Measurements from ENCODE around the gene GTF2A1.

DNA sequence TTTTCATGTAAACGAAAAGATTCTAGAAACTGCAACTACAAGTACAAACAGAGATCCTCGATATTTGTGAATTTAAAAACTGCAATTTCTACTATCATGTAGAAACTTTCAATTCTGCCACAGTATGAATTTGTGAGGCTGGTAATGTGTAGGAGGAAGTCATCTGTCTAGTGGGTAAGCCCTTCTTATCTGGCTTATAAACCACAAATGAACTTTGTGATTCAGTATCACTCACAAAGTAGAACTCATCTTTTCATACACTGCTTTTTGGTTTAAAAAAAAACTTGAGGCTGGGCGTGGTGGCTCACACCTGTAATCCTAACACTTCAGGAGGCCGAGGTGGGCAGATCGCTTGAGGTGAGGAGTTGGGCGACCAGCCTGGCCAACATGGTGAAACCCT lies 20.7 kb downstream of the GTF2A1 start:
- TF ChIP-seq, protein P1, sequence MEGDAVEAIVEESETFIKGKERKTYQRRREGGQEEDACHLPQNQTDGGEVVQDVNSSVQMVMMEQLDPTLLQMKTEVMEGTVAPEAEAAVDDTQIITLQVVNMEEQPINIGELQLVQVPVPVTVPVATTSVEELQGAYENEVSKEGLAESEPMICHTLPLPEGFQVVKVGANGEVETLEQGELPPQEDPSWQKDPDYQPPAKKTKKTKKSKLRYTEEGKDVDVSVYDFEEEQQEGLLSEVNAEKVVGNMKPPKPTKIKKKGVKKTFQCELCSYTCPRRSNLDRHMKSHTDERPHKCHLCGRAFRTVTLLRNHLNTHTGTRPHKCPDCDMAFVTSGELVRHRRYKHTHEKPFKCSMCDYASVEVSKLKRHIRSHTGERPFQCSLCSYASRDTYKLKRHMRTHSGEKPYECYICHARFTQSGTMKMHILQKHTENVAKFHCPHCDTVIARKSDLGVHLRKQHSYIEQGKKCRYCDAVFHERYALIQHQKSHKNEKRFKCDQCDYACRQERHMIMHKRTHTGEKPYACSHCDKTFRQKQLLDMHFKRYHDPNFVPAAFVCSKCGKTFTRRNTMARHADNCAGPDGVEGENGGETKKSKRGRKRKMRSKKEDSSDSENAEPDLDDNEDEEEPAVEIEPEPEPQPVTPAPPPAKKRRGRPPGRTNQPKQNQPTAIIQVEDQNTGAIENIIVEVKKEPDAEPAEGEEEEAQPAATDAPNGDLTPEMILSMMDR (conservative IDR thresholded peaks at IDR 0.05; ENCODE audit: low read depth, low read length) = no peak
- TF ChIP-seq EZH2 (IDR thresholded peaks at IDR 0.05; ENCODE audit: low read length, unreplicated experiment) = no peak
